Neural progenitor cell (in vitro differentiated cells): ENCODE data around the gene SSR4. TPM values are rescaled to one million over a fixed set of nuclear protein-coding genes. Genes with fewer than 3 reads are reported as not detected.

Experiments
- DNase-seq: peaks from one replicate; pipeline ENCODE4 v3.0.0-alpha.2; 2016; ENCODE audit warnings: low spot score
- H2AFZ ChIP-seq: fragments of 200-600 bp; sonication (generic); replicated peaks from 2 replicates; pipeline ENCODE4 v1.6.1; 2016; ENCODE audit warnings: antibody characterized with exemption
- H3F3A ChIP-seq: fragments of 200-600 bp; sonication (generic); 2 replicates; pipeline ENCODE4 v1.6.1; 2016; ENCODE audit warnings: antibody characterized with exemption, low read depth
- H3K27ac ChIP-seq: fragments of 200-600 bp; sonication (generic); 2 replicates; pipeline ENCODE4 v1.5.1; 2016; ENCODE audit warnings: mild to moderate bottlenecking
- H3K27me3 ChIP-seq: fragments of 200-600 bp; sonication (generic); 2 replicates; pipeline ENCODE4 v1.6.1; 2016; ENCODE audit warnings: mild to moderate bottlenecking, moderate library complexity
- H3K36me3 ChIP-seq: fragments of 200-600 bp; sonication (generic); 2 replicates; pipeline ENCODE4 v1.5.1; 2016
- H3K4me1 ChIP-seq: fragments of 200-600 bp; sonication (generic); 2 replicates; pipeline ENCODE4 v1.6.1; 2016; ENCODE audit warnings: mixed run types
- H3K4me2 ChIP-seq: fragments of 200-600 bp; sonication (generic); 2 replicates; pipeline ENCODE4 v1.6.1; 2016
- H3K4me3 ChIP-seq: fragments of 200-600 bp; sonication (generic); 2 replicates; pipeline ENCODE4 v1.5.1; 2016
- H3K79me2 ChIP-seq: fragments of 200-600 bp; sonication (generic); 2 replicates; pipeline ENCODE4 v1.6.1; 2016; ENCODE audit warnings: low read depth
- H3K9ac ChIP-seq: fragments of 200-600 bp; sonication (generic); 2 replicates; pipeline ENCODE4 v1.6.1; 2016
- H3K9me3 ChIP-seq: fragments of 200-600 bp; sonication (generic); 2 replicates; pipeline ENCODE4 v1.5.1; 2016; ENCODE audit warnings: low read depth
- H4K20me1 ChIP-seq: fragments of 200-600 bp; sonication (generic); 2 replicates; pipeline ENCODE4 v1.6.1; 2016; ENCODE audit warnings: low read depth
- H3K27ac Mint-ChIP-seq: 3 replicates; pipeline ENCODE4 v1.8.0; 2021; ENCODE audit warnings: mixed read lengths
- H3K27me3 Mint-ChIP-seq: 2 replicates; pipeline ENCODE4 v1.8.0; 2022; ENCODE audit warnings: low read depth, mild to moderate bottlenecking, inconsistent platforms, moderate library complexity, mixed read lengths; ENCODE audit not compliant: insufficient read depth
- H3K36me3 Mint-ChIP-seq: 3 replicates; pipeline ENCODE4 v1.8.0; 2021; ENCODE audit warnings: mixed read lengths
- H3K4me1 Mint-ChIP-seq: 3 replicates; pipeline ENCODE4 v1.8.0; 2021; ENCODE audit warnings: mixed read lengths
- H3K4me3 Mint-ChIP-seq: 3 replicates; pipeline ENCODE4 v1.8.0; 2021; ENCODE audit warnings: mild to moderate bottlenecking, moderate library complexity, mixed read lengths
- H3K9me3 Mint-ChIP-seq: 3 replicates; pipeline ENCODE4 v1.8.0; 2020; ENCODE audit warnings: mixed read lengths
- EZH2 ChIP-seq: fragments of 200-600 bp; sonication (generic); IDR thresholded peaks from 2 replicates; pipeline ENCODE4 v1.6.1; 2017; ENCODE audit warnings: antibody characterized with exemption, mild to moderate bottlenecking, moderate library complexity
- EZH2phosphoT487 ChIP-seq: fragments of 200-600 bp; sonication (generic); IDR thresholded peaks from 2 replicates; pipeline ENCODE4 v1.6.1; 2017; ENCODE audit warnings: antibody characterized with exemption
- total RNA-seq: library from RNA; depleted of rRNA; stranded (reverse); fragments of >200 nt; gene quantifications from 2 replicates; pipeline ENCODE4 v1.2.3, GENCODE V29; 2015; ENCODE audit warnings: low replicate concordance
- TF ChIP-seq, protein P1 (sequence below): fragments of 200-600 bp; sonication (generic); IDR thresholded peaks from 2 replicates; pipeline ENCODE4 v1.5.1; 2017; ENCODE audit warnings: antibody characterized with exemption, mild to moderate bottlenecking

Gene SSR4
- total RNA-seq, 1 donor from 2014 or later: 58.4 TPM

GRCh38 chrX:153763298-153763932 lies 31.1 kb upstream of the SSR4 start:
- Histone ChIP-seq H3K79me2 (no peaks in the 10 kb centered on the region), H4K20me1 (no peaks in the 10 kb centered on the region), H3K9ac (no peak overlapping the region), H3K4me1 (no peaks in the 10 kb centered on the region), H3K4me2 (no peak overlapping the region), H3K36me3 (no peaks in the 10 kb centered on the region), H3K4me3 (no peak overlapping the region), H3F3A (no peaks in the 10 kb centered on the region), H3K27me3 (no peaks in the 10 kb centered on the region), H3K27ac (no peak overlapping the region), H3K9me3 (no peaks in the 10 kb centered on the region), H2AFZ (no peak overlapping the region)
- Mint-ChIP-seq H3K27ac (no peak overlapping the region), H3K36me3 (no peaks in the 10 kb centered on the region), H3K27me3 (no peaks in the 10 kb centered on the region), H3K9me3 (peaks cover 20% of the 10 kb centered on the region), H3K4me1 (peaks cover 12% of the 10 kb centered on the region), H3K4me3 (peak overlapping the region; percentile 33)
- DNase-seq: no peak
- TF ChIP-seq EZH2: no peak

DNA sequence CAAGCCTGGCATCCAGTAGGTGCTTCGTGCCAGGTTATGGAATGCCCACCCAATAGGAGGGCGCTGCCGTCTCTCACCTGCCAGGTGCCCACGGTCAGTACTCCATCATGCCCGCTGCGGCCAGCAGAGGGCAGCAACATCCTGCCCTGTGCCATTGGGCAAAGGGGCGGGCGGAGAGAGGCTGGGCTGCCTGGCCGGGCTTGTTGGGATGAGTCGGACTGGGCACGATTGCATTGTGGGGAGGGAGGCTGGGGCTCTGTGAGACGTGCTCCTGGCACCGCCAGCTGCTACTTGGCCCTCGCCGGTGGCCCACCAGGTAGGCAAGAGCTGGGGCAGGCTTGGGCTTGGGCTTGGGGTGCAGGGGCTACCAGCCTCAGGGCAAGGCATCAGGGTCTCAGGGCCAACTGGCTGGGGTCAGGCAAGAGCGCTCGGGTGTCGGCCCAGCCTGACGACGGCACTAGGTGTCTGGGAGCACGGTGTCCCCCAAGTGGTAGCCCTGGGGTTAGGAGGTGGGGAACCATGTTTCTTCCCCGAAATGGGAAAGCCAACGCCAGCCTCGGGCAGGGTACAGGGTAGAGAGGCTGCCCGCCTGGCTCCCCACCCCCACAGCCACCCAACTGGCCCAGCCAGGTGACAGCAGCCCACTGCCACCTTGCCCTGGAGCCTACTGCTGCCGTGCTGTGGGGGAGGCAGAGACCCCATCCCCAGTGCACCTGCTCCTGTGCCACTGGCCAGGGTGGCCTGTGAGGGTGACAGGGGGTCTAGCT lies 30.3 kb upstream of the SSR4 start, which contains the start of gene PLXNB3:
Gene PLXNB3 (plus strand): TSS at position 261 of the 767 bp plus-strand sequence. CDS start 1,287 bp downstream, outside the sequence.
- peak; percentile 77 for DNase-seq
- H3F3A ChIP-seq: no peaks in the 10 kb centered on the region
- no peak within 1 kb of the TSS for H3K4me3 ChIP-seq
- no peak within 1 kb of the TSS for H3K27ac ChIP-seq
- Mint-ChIP-seq H3K4me1 (peaks cover 12% of the 10 kb centered on the region), H3K36me3 (no peaks in the 10 kb centered on the region), H3K27ac (no peak within 1 kb of the TSS), H3K27me3 (no peaks in the 10 kb centered on the region), H3K4me3 (peak within 1 kb of the TSS; percentile 33), H3K9me3 (peaks cover 20% of the 10 kb centered on the region)
- H2AFZ ChIP-seq: no peak within 1 kb of the TSS
- no peaks in the 10 kb centered on the region for H3K27me3 ChIP-seq
- H3K4me2 ChIP-seq: no peak within 1 kb of the TSS
- H4K20me1 ChIP-seq: no peaks in the 10 kb centered on the region
- no peaks in the 10 kb centered on the region for H3K4me1 ChIP-seq
- H3K9me3 ChIP-seq: no peaks in the 10 kb centered on the region
- no peaks in the 10 kb centered on the region for H3K79me2 ChIP-seq
- H3K9ac ChIP-seq: no peak within 1 kb of the TSS
- no peak for TF ChIP-seq EZH2
- TF ChIP-seq, protein P1, sequence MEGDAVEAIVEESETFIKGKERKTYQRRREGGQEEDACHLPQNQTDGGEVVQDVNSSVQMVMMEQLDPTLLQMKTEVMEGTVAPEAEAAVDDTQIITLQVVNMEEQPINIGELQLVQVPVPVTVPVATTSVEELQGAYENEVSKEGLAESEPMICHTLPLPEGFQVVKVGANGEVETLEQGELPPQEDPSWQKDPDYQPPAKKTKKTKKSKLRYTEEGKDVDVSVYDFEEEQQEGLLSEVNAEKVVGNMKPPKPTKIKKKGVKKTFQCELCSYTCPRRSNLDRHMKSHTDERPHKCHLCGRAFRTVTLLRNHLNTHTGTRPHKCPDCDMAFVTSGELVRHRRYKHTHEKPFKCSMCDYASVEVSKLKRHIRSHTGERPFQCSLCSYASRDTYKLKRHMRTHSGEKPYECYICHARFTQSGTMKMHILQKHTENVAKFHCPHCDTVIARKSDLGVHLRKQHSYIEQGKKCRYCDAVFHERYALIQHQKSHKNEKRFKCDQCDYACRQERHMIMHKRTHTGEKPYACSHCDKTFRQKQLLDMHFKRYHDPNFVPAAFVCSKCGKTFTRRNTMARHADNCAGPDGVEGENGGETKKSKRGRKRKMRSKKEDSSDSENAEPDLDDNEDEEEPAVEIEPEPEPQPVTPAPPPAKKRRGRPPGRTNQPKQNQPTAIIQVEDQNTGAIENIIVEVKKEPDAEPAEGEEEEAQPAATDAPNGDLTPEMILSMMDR: peak; percentile 74
- H3K36me3 ChIP-seq: no peaks in the 10 kb centered on the region

DNA sequence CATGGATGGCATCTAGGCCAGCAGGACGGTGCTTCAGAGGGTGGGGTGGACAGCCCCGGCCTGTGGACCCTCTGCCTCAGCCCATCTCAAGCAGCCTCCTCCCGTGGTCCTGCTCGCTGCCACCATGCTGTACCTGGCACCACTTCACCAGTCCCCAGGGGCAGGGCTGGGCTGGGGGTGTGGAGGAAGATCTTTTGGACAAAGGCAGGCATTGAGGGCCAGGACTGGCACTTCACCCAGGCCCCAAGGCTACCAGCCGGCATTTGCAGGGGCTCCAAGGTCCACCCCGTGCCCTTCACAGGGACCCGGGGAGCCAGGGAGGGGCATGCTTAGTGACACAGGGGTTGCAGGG lies 29.7 kb upstream of the SSR4 start:
- Histone ChIP-seq H3K4me3 (no peak overlapping the region), H3K4me2 (no peak overlapping the region), H2AFZ (no peak overlapping the region), H3K9ac (no peak overlapping the region), H3K9me3 (no peaks in the 10 kb centered on the region), H3F3A (no peaks in the 10 kb centered on the region), H3K27me3 (no peaks in the 10 kb centered on the region), H3K4me1 (no peaks in the 10 kb centered on the region), H3K27ac (no peak overlapping the region), H4K20me1 (no peaks in the 10 kb centered on the region), H3K79me2 (no peaks in the 10 kb centered on the region), H3K36me3 (no peaks in the 10 kb centered on the region)
- TF ChIP-seq, protein P1: no peak
- no peak for TF ChIP-seq EZH2
- no peak for TF ChIP-seq EZH2phosphoT487
- Mint-ChIP-seq H3K36me3 (no peaks in the 10 kb centered on the region), H3K4me3 (no peak overlapping the region), H3K9me3 (peaks cover 20% of the 10 kb centered on the region), H3K4me1 (peaks cover 12% of the 10 kb centered on the region), H3K27ac (no peak overlapping the region), H3K27me3 (no peaks in the 10 kb centered on the region)
- no peak for DNase-seq
